K562 (cell line): Measurements from ENCODE around the gene PPIC. TPM values are rescaled to one million over a fixed set of nuclear protein-coding genes. Genes with fewer than 3 reads are reported as not detected.
A peak's percentile ranks its signal among the peaks of the same experiment; 100 is the strongest.

ENCODE experiments used
- ATAC-seq: fragments of 200-7000 bp; cut with Tn5 transposase; 3 replicates; pipeline ENCODE4 v1.9.1; 2020; ENCODE audit warnings: moderate library complexity
- Bru-seq: library from RNA; stranded (reverse); fragments of 400-500 nt; gene quantifications from one replicate; lab custom pipeline; 2021; lab: Mats Ljungman, UMichigan
- BruChase-seq, 2 experiments: library from RNA; stranded (reverse); fragments of 400-500 nt; gene quantifications; one replicate each; lab custom pipeline; 2021; lab: Mats Ljungman, UMichigan
- BruUV-seq: library from RNA; stranded (reverse); fragments of 400-500 nt; replicated peaks from 2 replicates; lab custom pipeline; 2021; lab: Mats Ljungman, UMichigan
- CTCF ChIA-PET: fragments of 300-600 bp; formaldehyde crosslinking; extraction: SDS; loops from one replicate; lab custom pipeline; 2021; ENCODE audit warnings: low intra/inter-chr PET ratio; lab: Yijun Ruan, JAX
- POLR2A ChIA-PET: fragments of 300-600, 350-650 bp; sonication (Branson Sonifier 250); formaldehyde crosslinking; extraction: SDS; loops from one replicate; lab custom pipeline; 2021; ENCODE audit warnings: antibody characterized with exemption, inconsistent platforms; lab: Yijun Ruan, JAX
- DNase-seq, 4 experiments: peaks; one replicate each; pipeline versions ENCODE4 v3.0.0 to v3.0.0-alpha.2; 2011 to 2018; ENCODE audit warnings: low spot score in 3 of 4, mixed read lengths in 3 of 4; ENCODE audit errors: extremely low read depth in 1 of 4
- FAIRE-seq: peaks from 2 replicates; lab custom pipeline; 2011; peaks lifted over from hg19 to GRCh38; lab: Jason Lieb, UNC
- H2AFZ ChIP-seq: 2 replicates; pipeline ENCODE4 v1.6.0; 2011; ENCODE audit warnings: low read depth, low read length, control low read depth, inconsistent platforms
- H3K27ac ChIP-seq: fragments of 200-600 bp; 3 replicates; pipeline ENCODE4 v1.8.0; 2011; ENCODE audit warnings: low read depth, mild to moderate bottlenecking, control low read depth, inconsistent platforms, low read length, moderate library complexity, mixed read lengths; ENCODE audit errors: extremely low read depth
- H3K27me3 ChIP-seq, 2 experiments: fragments of 300-600 bp in 1 of 2; 2 replicates in 1 of 2; 3 replicates in 1 of 2; pipeline versions ENCODE4 v1.6.0 to v1.8.0; 2011; ENCODE audit warnings: inconsistent platforms in 2 of 2, low read length in 2 of 2, mild to moderate bottlenecking in 1 of 2, mixed read lengths in 1 of 2, moderate library complexity in 1 of 2; ENCODE audit not compliant: control insufficient read depth in 2 of 2, insufficient read depth in 2 of 2
- H3K36me3 ChIP-seq: fragments of 300-600 bp; 3 replicates; pipeline ENCODE4 v1.8.0; 2011; ENCODE audit warnings: mild to moderate bottlenecking, low read length, inconsistent platforms; ENCODE audit not compliant: control insufficient read depth, insufficient read depth
- H3K4me1 ChIP-seq, 2 experiments: fragments of 200-600 bp in 1 of 2; replicated peaks in 1 of 2; 2 replicates in 1 of 2; 3 replicates in 1 of 2; pipeline versions ENCODE4 v1.5.1 to v1.8.0; 2011; ENCODE audit warnings: inconsistent platforms in 2 of 2, low read length in 2 of 2, mild to moderate bottlenecking in 1 of 2, mixed read lengths in 1 of 2, moderate library complexity in 1 of 2; ENCODE audit not compliant: control insufficient read depth in 2 of 2, insufficient read depth in 2 of 2
- H3K4me2 ChIP-seq: 2 replicates; pipeline ENCODE4 v1.6.1; 2011; ENCODE audit warnings: low read length, control low read depth, inconsistent platforms, mixed read lengths; ENCODE audit not compliant: insufficient read depth
- H3K4me3 ChIP-seq: fragments of 200-600 bp; sonication (generic), shearing (Covaris generic); 2 replicates; pipeline ENCODE4 v1.5.1; 2016; ENCODE audit warnings: control low read depth, inconsistent platforms
- H3K79me2 ChIP-seq: fragments of 200-600 bp; 3 replicates; pipeline ENCODE4 v1.8.0; 2011; ENCODE audit warnings: low read length, inconsistent platforms; ENCODE audit not compliant: control insufficient read depth, insufficient read depth
- H3K9ac ChIP-seq, 2 experiments: 2 replicates each; pipeline versions ENCODE4 v1.6.0 to v1.6.1; 2011; ENCODE audit warnings: low read depth in 2 of 2, low read length in 2 of 2, control low read depth in 1 of 2, inconsistent platforms in 1 of 2, mild to moderate bottlenecking in 1 of 2, mixed read lengths in 1 of 2; ENCODE audit not compliant: insufficient read depth in 1 of 2
- H3K9me1 ChIP-seq: one replicate; pipeline ENCODE4 v1.6.0; 2011; ENCODE audit warnings: inconsistent platforms, mild to moderate bottlenecking, low read length, moderate library complexity; ENCODE audit not compliant: control insufficient read depth, insufficient read depth
- H3K9me3 ChIP-seq: replicated peaks from 2 replicates; pipeline ENCODE4 v1.5.1; 2011; ENCODE audit warnings: low read depth, low read length, inconsistent platforms; ENCODE audit not compliant: control insufficient read depth, insufficient read depth
- H4K20me1 ChIP-seq: replicated peaks from 2 replicates; pipeline ENCODE4 v1.6.1; 2011; ENCODE audit warnings: low read length, inconsistent platforms, mixed read lengths; ENCODE audit not compliant: control insufficient read depth, insufficient read depth
- LCOR ChIP-seq: sonication (generic); formaldehyde crosslinking; IDR thresholded peaks from 2 replicates; pipeline ENCODE4 v1.8.0; 2022; ENCODE audit warnings: mild to moderate bottlenecking, missing genetic modification reagents
- PATZ1 ChIP-seq: fragments of 250-450 bp; sonication (Bioruptor Pico); IDR thresholded peaks from 2 replicates; pipeline ENCODE4 v1.5.0; 2020; ENCODE audit warnings: mild to moderate bottlenecking, borderline replicate concordance
- POLR3A ChIP-seq: IDR thresholded peaks from 2 replicates; pipeline ENCODE4 v1.6.1; 2011; ENCODE audit warnings: borderline replicate concordance, mild to moderate bottlenecking, moderate library complexity; ENCODE audit not compliant: insufficient read length, insufficient read depth; ENCODE audit errors: extremely low read depth
- ZKSCAN3 ChIP-seq: fragments of 250-450 bp; sonication (Bioruptor Pico); IDR thresholded peaks from 2 replicates; pipeline ENCODE4 v1.4.0; 2020
- WGBS: fragments of 100-300 bp; shearing (Covaris generic); methylation state at CpG from one replicate; pipeline ENCODE4 v1.1.6; 2016; ENCODE audit warnings: low coverage, mixed read lengths; ENCODE audit not compliant: insufficient coverage; ENCODE audit errors: missing lambda C conversion rate; 5-methylcytosine and 5-hydroxymethylcytosine counted together
- in situ Hi-C: fragments of 300-500 bp; cut with MboI; formaldehyde crosslinking; loops from 4 replicates; pipeline ENCODE4 v1.15.0; 2018; ENCODE audit warnings: inconsistent platforms, mixed read lengths
- intact Hi-C: fragments of 100-400 bp; cut with micrococcal nuclease; formaldehyde crosslinking; loops from 2 replicates; pipeline ENCODE4 v1.14.2; 2022
- long read RNA-seq, 3 experiments: library from polyadenylated mRNA in 2 of 3; library from RNA in 1 of 3; unstranded in 2 of 3; stranded (forward) in 1 of 3; transcript quantifications; one replicate each; pipeline ENCODE4 v2.0.0, GENCODE V29; 2019 to 2022
- polyA minus RNA-seq, 3 experiments: library from RNA; depleted of rRNA, polyadenylated mRNA; stranded (reverse); fragments of >200 nt; gene quantifications; 2 replicates each; pipeline ENCODE4 v1.2.3, GENCODE V29; 2011
- polyA plus RNA-seq, 8 experiments: library from polyadenylated mRNA; depleted of rRNA in 4 of 8; stranded (reverse) in 5 of 8; unstranded in 3 of 8; fragments of >200 nt; fragmentation: Nextera tagmentation in 2 of 8; fragmentation: Illumina TruSeq in 1 of 8; extraction: Ambion mirVana in 2 of 8; extraction: Trizol in 1 of 8; gene quantifications; 2 replicates each; pipeline versions ENCODE4 v1.2.1 to v1.2.3, GENCODE V29; 2011 to 2014; ENCODE audit warnings: inconsistent platforms in 1 of 8, missing spikeins in 1 of 8
- total RNA-seq, 7 experiments: library from RNA; depleted of rRNA in 6 of 7; stranded (reverse); fragments of >200 nt in 6 of 7; fragmentation: Illumina TruSeq in 2 of 7; extraction: Trizol in 2 of 7; gene quantifications; 2 replicates each; pipeline versions ENCODE4 v1.2.1 to v1.2.3, GENCODE V29; 2011 to 2021; ENCODE audit warnings: low replicate concordance in 1 of 7

Gene PPIC
- 1.1 and 2.8 TPM in 2 replicates for total RNA-seq (2011; cell fraction: chromatin; rRNA removed; ENCODE audit: low replicate concordance)
- 2.6 and 3.0 TPM in 2 replicates for total RNA-seq (2011; cell fraction: nucleolus; rRNA removed)
- total RNA-seq (2011; cell fraction: nucleoplasm; rRNA removed), result 3.2 and 3.3 TPM in 2 replicates
- 2.9 and 3.1 TPM in 2 replicates for total RNA-seq (2014; rRNA removed)
- total RNA-seq (2014; rRNA removed; fragmentation: Illumina TruSeq; extraction: Trizol), result 3.8 and 4.1 TPM in 2 replicates
- 2.8 and 3.4 TPM in 2 replicates for total RNA-seq (2015; rRNA removed; fragmentation: Illumina TruSeq; extraction: Trizol)
- 2.5 and 3.4 TPM in 2 replicates for total RNA-seq (2021)
- 2.7 and 3.7 TPM in 2 replicates for polyA plus RNA-seq (2011; rRNA removed)
- 2.2 and 5.0 TPM in 2 replicates for polyA plus RNA-seq (2011; cell fraction: cytosol; rRNA removed)
- polyA plus RNA-seq (2011; cell fraction: nucleus; rRNA removed), result 0.80 and 2.0 TPM in 2 replicates
- 5.6 and 15.7 TPM in 2 replicates for polyA plus RNA-seq (2012)
- 3.5 and 4.4 TPM in 2 replicates for polyA plus RNA-seq (2014; fragmentation: Illumina TruSeq; extraction: Trizol)
- polyA plus RNA-seq (2014; fragmentation: Nextera tagmentation; extraction: Ambion mirVana), result 1 to 10 TPM; 1.3 to 2.8 TPM
- polyA plus RNA-seq (2014; rRNA removed), result 3.7 and 4.5 TPM in 2 replicates
- polyA minus RNA-seq (2011; rRNA and poly(A)+ RNA removed), result 4.6 and 7.5 TPM in 2 replicates
- 1.6 TPM in 2 replicates for polyA minus RNA-seq (2011; cell fraction: cytosol; rRNA and poly(A)+ RNA removed)
- 0.67 and 1.2 TPM in 2 replicates for polyA minus RNA-seq (2011; cell fraction: nucleus; rRNA and poly(A)+ RNA removed)
- Bru-seq, nascent RNA, result percentile 39 among the genes with signal in this experiment
- BruChase-seq, experiment 1, labeled RNA remaining after a 2-hour chase, result percentile 40 among the genes with signal in this experiment
- percentile 40 among the genes with signal in this experiment for BruChase-seq, experiment 2, labeled RNA remaining after a 6-hour chase
- long read RNA-seq, experiment 1, partial matches to known transcripts, result 1 of 5 reads
- long read RNA-seq, experiment 1, other reads (novel, unspliced or antisense), result 1 of 5 reads
- long read RNA-seq, experiment 2, partial matches to known transcripts, result 0 of 2 reads
- long read RNA-seq, experiment 2, other reads (novel, unspliced or antisense), result 0 of 2 reads
- long read RNA-seq, experiment 3, result 0 reads

GRCh38 chr5:123036391-123037103 lies at the start of gene PPIC:
TSS of gene PPIC (minus strand) at chr5:123036725. CDS start at chr5:123036625, 100 bp downstream.
- peak within 1 kb of the TSS; percentile 9 to 79; a peak in 3 of 4 replicates for H3K9ac ChIP-seq
- H3K4me2 ChIP-seq, result peak within 1 kb of the TSS; percentile 69
- H3K9me1 ChIP-seq, result no peaks in the 10 kb centered on the region
- intact Hi-C loops (loop anchor here (10.0 kb wide), 1 partner anchor 578 kb away; no protein-coding TSS in a partner anchor), in situ Hi-C loops (no loop called here)
- peak within 1 kb of the TSS; percentile 81 for H2AFZ ChIP-seq
- FAIRE-seq, result no peak
- no TSS peak for BruUV-seq
- peaks cover 7 to 21% of the 10 kb centered on the region in 2 experiments; a peak in 4 of 5 replicates for H3K27me3 ChIP-seq
- no peaks in the 10 kb centered on the region for H4K20me1 ChIP-seq
- DNase-seq, result peak; percentile 69 to 83 (median 74)
- WGBS, result 1% methylated on average over 24 of the region's 84 CpGs
- H3K4me3 ChIP-seq, result peak within 1 kb of the TSS; percentile 55
- H3K79me2 ChIP-seq, result no peaks in the 10 kb centered on the region
- no peak within 1 kb of the TSS for H3K27ac ChIP-seq
- H3K4me1 ChIP-seq, result peaks cover 2 to 18% of the 10 kb centered on the region in 2 experiments; a peak in 2 of 5 replicates
- no peaks in the 10 kb centered on the region for H3K9me3 ChIP-seq
- H3K36me3 ChIP-seq, result no peaks in the 10 kb centered on the region
- CTCF ChIA-PET, result no interaction called here
- POLR2A ChIA-PET, result interaction anchor here (0.5 kb wide), 1 partner anchor 10 kb away, joined by 3 read pairs; no protein-coding TSS in a partner anchor
- ATAC-seq, result peak; percentile 89
- 0 out of 2 replicates have a peak, but pooled peaks have one; percentile 30 for TF ChIP-seq LCOR (CRISPR knock-in tag)
- no peak for TF ChIP-seq POLR3A
- no peak for TF ChIP-seq PATZ1 (CRISPR knock-in tag)
- no peak for TF ChIP-seq ZKSCAN3 (CRISPR knock-in tag)
